Ishikawa (cell line): ENCODE data around the gene SMIM41.
A peak's percentile ranks its signal among the peaks of the same experiment; 100 is the strongest.

Experiments used
- EGR1 ChIP-seq: IDR thresholded peaks from 2 replicates; pipeline ENCODE4 v1.6.1; 2012
- EP300 ChIP-seq: IDR thresholded peaks from 2 replicates; pipeline ENCODE4 v1.6.1; 2012; ENCODE audit warnings: borderline replicate concordance
- FOXM1 ChIP-seq: IDR thresholded peaks from 2 replicates; pipeline ENCODE4 v1.6.1; 2012; ENCODE audit warnings: low read depth, borderline replicate concordance
- MAX ChIP-seq: IDR thresholded peaks from 2 replicates; pipeline ENCODE4 v1.6.1; 2012
- NFIC ChIP-seq: IDR thresholded peaks from 2 replicates; pipeline ENCODE4 v1.6.1; 2012
- RAD21 ChIP-seq: IDR thresholded peaks from 2 replicates; pipeline ENCODE4 v1.6.1; 2012; ENCODE audit warnings: low read depth
- REST ChIP-seq: IDR thresholded peaks from 2 replicates; pipeline ENCODE4 v1.6.1; 2012; ENCODE audit warnings: low read depth, mild to moderate bottlenecking
- TAF1 ChIP-seq: IDR thresholded peaks from 2 replicates; pipeline ENCODE4 v1.6.1; 2012; ENCODE audit warnings: low read depth, mild to moderate bottlenecking

- no peak for TF ChIP-seq REST
- peak; percentile 53; the same call in 1 of the 2 replicates for TF ChIP-seq MAX
- no peak for TF ChIP-seq FOXM1
- TF ChIP-seq TAF1 = no peak
- no peak for TF ChIP-seq RAD21
- TF ChIP-seq EGR1 = peak; percentile 58
- TF ChIP-seq NFIC = 0 out of 2 replicates have a peak, but pooled peaks have one; percentile 7
- TF ChIP-seq EP300 = no peak
Measured at GRCh38 chr12:52151153-52151836, 71.8 kb downstream of the SMIM41 start.
